Eye (tissue), 1 donor: ENCODE measurements around the gene OR5M10.
"Not testable (repeated sequence)": the region's sequence is repeated elsewhere in the genome, so short reads cannot be mapped to it uniquely, and the experiment has no call there.

Source experiments
- DNase-seq: peaks from one replicate; pipeline ENCODE4 v3.0.0-alpha.2; 2015

OR5M10 gene

GRCh38 chr11:56577621-56578020 is at the start of gene OR5M10:
OR5M10 (minus strand) TSS chr11:56577721; CDS start chr11:56577721, 0 bp downstream.
- DNase-seq: no peak

GRCh38 chr11:56625946-56626345 is 48.4 kb upstream of the OR5M10 start:
- no peak for DNase-seq

- DNase-seq: peak; percentile 35
Measured at GRCh38 chr11:56624661-56625110, 47.2 kb upstream of the OR5M10 start.

DNA sequence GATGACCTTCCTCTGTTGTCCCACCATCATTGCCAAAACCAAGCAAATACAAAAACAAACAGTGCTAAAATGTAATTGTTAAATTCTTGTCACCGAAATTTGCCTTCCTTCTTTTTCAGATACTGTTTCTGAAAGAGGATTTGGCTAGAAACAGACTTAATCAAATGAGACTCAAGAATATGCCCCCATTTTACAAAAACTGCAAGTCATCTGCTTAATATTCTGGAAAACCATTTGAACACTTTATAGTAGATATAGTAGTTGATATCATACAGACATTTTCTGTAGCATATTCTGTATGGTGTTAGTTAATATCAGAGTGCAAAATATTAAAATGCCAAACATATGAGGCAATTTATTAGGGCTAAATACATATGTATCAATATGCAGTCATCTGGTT is 33.7 kb upstream of the OR5M10 start:
- no peak for DNase-seq

- DNase-seq: not testable (repeated sequence)
Measured at GRCh38 chr11:56592088-56592717, 14.7 kb upstream of the OR5M10 start.

DNA sequence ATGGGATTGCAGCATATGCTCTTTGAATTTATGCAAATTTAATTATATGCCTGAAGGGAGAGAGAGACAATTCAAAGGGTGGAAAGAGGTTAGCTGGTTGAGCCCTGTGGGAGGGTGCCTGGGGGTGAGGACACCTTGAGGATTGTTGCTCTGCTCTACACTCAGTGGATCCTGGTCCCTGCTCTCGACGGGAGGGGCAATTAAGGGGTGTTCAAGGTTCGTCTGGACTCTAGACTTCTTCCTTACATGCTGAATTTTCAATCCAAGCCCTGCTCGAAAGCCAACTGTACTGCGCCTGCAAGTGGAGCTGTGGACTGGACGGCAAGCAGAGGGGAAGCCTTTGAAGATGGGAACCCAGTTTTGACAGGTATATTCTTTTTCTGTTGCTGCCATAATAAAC is 18.9 kb downstream of the OR5M10 start:
- no peak for DNase-seq

- not testable (repeated sequence) for DNase-seq
Measured at GRCh38 chr11:56554691-56555090, 22.8 kb downstream of the OR5M10 start.

- DNase-seq: no peak
Measured at GRCh38 chr11:56545531-56545930, 32.0 kb downstream of the OR5M10 start.

DNA sequence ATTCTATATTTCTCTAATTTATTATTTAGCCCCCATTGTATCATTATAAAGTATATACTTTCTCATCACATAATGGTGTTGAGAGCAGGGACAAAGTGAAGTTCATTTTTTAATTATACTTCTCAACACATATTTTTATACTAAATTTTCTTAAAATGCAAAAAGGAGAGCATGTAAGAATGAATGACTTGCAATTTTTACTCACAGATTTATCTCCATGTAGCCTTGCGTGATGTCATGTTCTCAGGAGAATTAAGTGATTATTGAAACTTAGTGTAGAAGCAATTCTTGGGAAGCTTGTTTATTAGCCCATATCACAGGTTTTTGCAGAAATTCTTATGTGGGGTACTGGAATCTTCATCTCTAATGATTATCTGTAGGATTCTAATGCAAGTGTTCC is 33.8 kb downstream of the OR5M10 start:
- no peak for DNase-seq

- DNase-seq: no peak
Measured at GRCh38 chr11:56543157-56543556, 34.4 kb downstream of the OR5M10 start, which contains the start of gene OR5M11. OR5M11 (minus strand) TSS chr11:56543257; CDS start chr11:56543257, 0 bp downstream.

- DNase-seq: no peak
Measured at GRCh38 chr11:56533054-56533740, 44.3 kb downstream of the OR5M10 start.

DNA sequence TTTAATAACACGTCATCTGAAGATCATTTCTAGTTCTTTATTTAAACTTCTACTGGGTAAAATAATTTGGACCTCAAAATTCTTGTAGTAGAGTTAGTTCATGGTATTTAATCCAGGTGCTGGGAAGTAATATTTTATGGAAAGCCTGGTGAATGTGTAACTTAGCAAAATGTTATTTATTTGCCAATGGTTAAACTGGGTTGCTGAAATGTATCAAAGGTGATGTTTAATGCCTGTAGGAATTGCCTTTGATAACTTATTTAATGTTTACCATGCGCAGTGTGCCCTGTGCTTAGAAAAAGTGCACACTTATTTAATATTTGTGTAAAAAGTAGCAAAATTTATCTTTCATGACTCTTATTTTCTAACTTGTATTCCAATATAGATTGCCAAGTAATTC is 45.7 kb downstream of the OR5M10 start:
- no peak for DNase-seq
